RKO (cell line): ENCODE data around the gene TNFAIP6.

Source experiments
- DNase-seq: peaks from one replicate; pipeline ENCODE4 v3.0.0-alpha.2; 2016; ENCODE audit warnings: low spot score

The TNFAIP6 gene

DNA sequence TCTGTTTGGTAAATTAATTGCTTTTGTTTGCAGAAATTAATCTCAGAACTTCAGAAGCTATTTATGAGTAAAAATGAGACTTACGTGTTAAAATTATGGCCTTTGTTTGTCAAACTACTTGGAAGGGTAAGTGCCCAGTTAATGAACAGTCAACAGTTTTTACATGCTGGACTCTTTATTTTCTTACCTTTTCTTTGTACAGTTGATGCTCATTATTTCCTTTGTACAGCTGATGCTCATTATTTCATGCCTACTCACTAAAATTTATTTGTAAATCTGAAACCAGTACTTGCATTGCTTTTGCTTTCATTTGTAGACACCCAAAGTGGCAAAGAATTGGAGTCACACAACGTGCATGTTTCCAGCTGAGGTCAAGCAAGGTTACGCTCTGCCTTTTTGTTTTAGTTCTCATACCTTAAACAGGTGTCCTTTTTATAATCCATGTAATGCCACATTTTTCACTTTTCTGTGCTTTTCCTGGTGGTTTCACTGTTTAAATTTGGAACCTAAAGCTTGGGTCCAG lies 65.6 kb downstream of the TNFAIP6 start:
- DNase-seq: no peak

DNA sequence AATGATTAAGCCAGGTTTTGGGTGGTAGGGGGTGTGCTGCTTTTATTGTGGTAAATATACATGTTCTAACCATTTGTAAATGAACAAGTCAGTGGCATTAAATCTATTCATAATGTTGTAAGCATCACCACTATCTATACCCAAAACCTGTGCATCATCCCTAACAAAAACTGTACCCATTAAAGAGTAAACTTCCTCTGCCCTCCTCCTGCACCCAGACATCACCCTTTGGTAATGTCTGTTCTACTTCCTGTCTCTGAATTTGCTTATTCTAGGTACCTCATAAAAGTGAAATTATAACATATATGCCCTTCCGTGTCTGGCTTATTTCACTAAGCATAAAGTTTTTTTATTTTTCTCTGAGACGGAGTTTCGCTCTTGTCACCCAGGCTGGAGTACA lies 66.4 kb downstream of the TNFAIP6 start:
- no peak for DNase-seq
